Spleen (tissue), 7 donors: Measurements from ENCODE around the gene CARTPT.

ENCODE experiments used
- POLR2A ChIP-seq, 3 donors: fragments of 450-650 bp; IDR thresholded peaks; one replicate each; pipeline ENCODE4 v1.5.1; 2017; ENCODE audit warnings: antibody characterized with exemption in 3 of 3, mild to moderate bottlenecking in 1 of 3
- POLR2AphosphoS5 ChIP-seq, 3 donors: sonication (generic); formaldehyde crosslinking; IDR thresholded peaks; one replicate each; pipeline ENCODE4 v1.5.1; 2017; ENCODE audit warnings: antibody characterized with exemption in 3 of 3
- TF ChIP-seq, protein P1 (sequence below), 11 experiments: fragments of 200-600 bp in 7 of 11; fragments of 450-650 bp in 4 of 11; sonication (generic) in 4 of 11; IDR thresholded peaks in 8 of 11; conservative IDR thresholded peaks in 3 of 11; 1 replicate in 7 of 11; 2 replicates in 4 of 11; pipeline versions ENCODE4 v1.4.0 to v1.8.0; 2016 to 2021; ENCODE audit warnings: antibody characterized with exemption in 11 of 11, inconsistent platforms in 4 of 11, mild to moderate bottlenecking in 1 of 11
- donor health status: DM: no; HTN: no; CAD: no; lungs with moderate emphysema.
- donor health status: DM: no; HTN: no; CAD: no.
- donor health status: DM: no; HTN: no; CAD: no.

DNA sequence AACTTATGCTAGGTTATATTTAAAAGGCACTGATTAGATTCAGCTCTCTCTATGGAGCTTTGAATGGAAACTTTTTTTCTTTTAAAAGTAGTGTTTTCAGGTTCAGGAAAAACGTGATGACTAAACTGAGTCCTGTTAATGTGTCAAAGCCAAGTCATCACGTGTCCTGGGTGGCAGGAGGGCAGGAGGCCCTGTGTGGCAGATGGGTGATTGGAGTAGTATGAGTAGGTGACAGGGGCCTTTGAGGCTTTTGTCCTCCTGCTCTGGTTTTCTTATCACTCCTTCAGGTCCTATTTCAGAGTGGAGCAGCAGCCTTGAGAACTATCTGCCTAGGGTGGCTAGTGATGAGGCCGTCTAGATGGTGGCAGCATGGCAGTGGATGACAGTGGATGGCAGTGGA lies 17.7 kb upstream of the CARTPT start:
- TF ChIP-seq POLR2A (IDR thresholded peaks at IDR 0.05) (no peak), POLR2AphosphoS5 (IDR thresholded peaks at IDR 0.05) (no peak)
- TF ChIP-seq, protein P1, sequence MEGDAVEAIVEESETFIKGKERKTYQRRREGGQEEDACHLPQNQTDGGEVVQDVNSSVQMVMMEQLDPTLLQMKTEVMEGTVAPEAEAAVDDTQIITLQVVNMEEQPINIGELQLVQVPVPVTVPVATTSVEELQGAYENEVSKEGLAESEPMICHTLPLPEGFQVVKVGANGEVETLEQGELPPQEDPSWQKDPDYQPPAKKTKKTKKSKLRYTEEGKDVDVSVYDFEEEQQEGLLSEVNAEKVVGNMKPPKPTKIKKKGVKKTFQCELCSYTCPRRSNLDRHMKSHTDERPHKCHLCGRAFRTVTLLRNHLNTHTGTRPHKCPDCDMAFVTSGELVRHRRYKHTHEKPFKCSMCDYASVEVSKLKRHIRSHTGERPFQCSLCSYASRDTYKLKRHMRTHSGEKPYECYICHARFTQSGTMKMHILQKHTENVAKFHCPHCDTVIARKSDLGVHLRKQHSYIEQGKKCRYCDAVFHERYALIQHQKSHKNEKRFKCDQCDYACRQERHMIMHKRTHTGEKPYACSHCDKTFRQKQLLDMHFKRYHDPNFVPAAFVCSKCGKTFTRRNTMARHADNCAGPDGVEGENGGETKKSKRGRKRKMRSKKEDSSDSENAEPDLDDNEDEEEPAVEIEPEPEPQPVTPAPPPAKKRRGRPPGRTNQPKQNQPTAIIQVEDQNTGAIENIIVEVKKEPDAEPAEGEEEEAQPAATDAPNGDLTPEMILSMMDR (IDR thresholded peaks at IDR 0.05 in 8 of 11, conservative IDR thresholded peaks at IDR 0.05 in 3 of 11) = no peak
